Lung (tissue), 12 donors: ENCODE results near the gene MBD2. TPM values are rescaled to one million over a fixed set of nuclear protein-coding genes. Genes with fewer than 3 reads are reported as not detected.

Source experiments
- ATAC-seq: fragments of 200-7000 bp; cut with Tn5 transposase; one replicate; pipeline ENCODE4 v1.9.1; 2020; ENCODE audit warnings: moderate number of reproducible peaks; ENCODE audit not compliant: insufficient read depth, low FRiP score
- DNase-seq, 3 donors: peaks; one replicate each; pipeline ENCODE4 v3.0.0-alpha.2; 2013 to 2017
- H3K27ac ChIP-seq, 2 donors: one replicate each; pipeline ENCODE4 v1.5.1; 2013; ENCODE audit warnings: mild to moderate bottlenecking in 2 of 2, moderate library complexity in 2 of 2, control low read depth in 1 of 2, inconsistent platforms in 1 of 2, low read depth in 1 of 2, low read length in 1 of 2
- H3K27me3 ChIP-seq, 3 donors: one replicate each; pipeline ENCODE4 v1.5.1; 2013; ENCODE audit warnings: low read length in 2 of 3; ENCODE audit not compliant: control insufficient read depth in 3 of 3, insufficient read depth in 3 of 3
- H3K36me3 ChIP-seq, 4 donors: one replicate each; pipeline ENCODE4 v1.5.1; 2013; ENCODE audit warnings: low read length in 4 of 4, mild to moderate bottlenecking in 1 of 4, moderate library complexity in 1 of 4; ENCODE audit not compliant: control insufficient read depth in 4 of 4, insufficient read depth in 4 of 4
- H3K4me1 ChIP-seq, 5 donors: one replicate each; pipeline ENCODE4 v1.5.1; 2013; ENCODE audit warnings: low read length in 5 of 5, mild to moderate bottlenecking in 2 of 5, moderate library complexity in 1 of 5; ENCODE audit not compliant: control insufficient read depth in 5 of 5, insufficient read depth in 5 of 5
- H3K4me3 ChIP-seq: one replicate; pipeline ENCODE4 v1.5.1; 2013; ENCODE audit warnings: mild to moderate bottlenecking, control low read depth, moderate library complexity
- H3K9ac ChIP-seq, 2 donors: one replicate each; pipeline ENCODE4 v1.5.1; 2013; ENCODE audit warnings: low read length in 2 of 2, control low read depth in 1 of 2; ENCODE audit not compliant: insufficient read depth in 1 of 2
- H3K9me3 ChIP-seq, 4 donors: one replicate each; pipeline ENCODE4 v1.5.1; 2013; ENCODE audit warnings: low read length in 3 of 4, mild to moderate bottlenecking in 1 of 4, moderate library complexity in 1 of 4; ENCODE audit not compliant: control insufficient read depth in 4 of 4, insufficient read depth in 3 of 4
- WGBS, 2 donors: extraction: QIAGEN DNeasy Blood & Tissue Kit; methylation state at CpG; one replicate each; pipeline ENCODE4 v1.1.7; 2013; 5-methylcytosine and 5-hydroxymethylcytosine counted together
- polyA plus RNA-seq, 2 donors: library from polyadenylated mRNA; stranded (reverse); fragments of 200-250 nt; gene quantifications; one replicate each; pipeline ENCODE4 v1.2.1, GENCODE V29; 2013
- total RNA-seq, 2 donors: library from RNA; depleted of rRNA in 1 of 2; stranded (reverse); fragments of >200 nt in 1 of 2; gene quantifications; one replicate each; pipeline ENCODE4 v1.2.1, GENCODE V29; 2014 to 2021
- TF ChIP-seq, protein P1 (sequence below): IDR thresholded peaks from 2 replicates; pipeline ENCODE4 v1.5.1; 2012; ENCODE audit warnings: mild to moderate bottlenecking; ENCODE audit errors: control extremely low read depth, extremely low read depth
- donor health status: control.
- donor health status: control.
- donor health status: Bipolar disorder and iron deficiency.
- donor health status: healthy.
- donor health status: DM: yes; HTN: yes; CAD: no.

Gene MBD2
- total and polyA plus RNA-seq, 4 donors = 29.5 to 91.0 (median 36.1) TPM

DNA sequence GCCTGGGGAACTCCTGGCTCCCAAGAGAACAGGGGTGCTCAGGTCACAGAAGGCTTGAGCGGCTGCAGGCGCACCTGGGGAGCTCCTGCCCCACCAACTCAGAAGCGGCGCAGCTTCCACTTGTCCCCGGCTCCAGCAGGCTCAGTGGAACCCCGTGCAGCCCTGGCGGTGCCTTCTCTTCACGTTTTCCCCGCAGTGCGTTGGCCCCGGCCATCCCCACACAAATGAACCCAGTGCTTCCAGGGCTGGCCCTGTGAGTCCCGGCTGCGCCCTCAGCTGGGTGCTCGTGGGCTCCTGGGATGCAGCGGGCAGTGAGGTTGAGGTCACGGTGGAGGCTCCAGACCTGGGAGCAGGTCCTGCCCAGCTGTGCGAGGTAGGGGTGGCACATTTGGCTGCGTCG lies 17.9 kb upstream of the MBD2 start:
- no peaks in the 10 kb centered on the region for H3K36me3 ChIP-seq
- DNase-seq (no peak), ATAC-seq (no peak)
- H3K4me1 ChIP-seq = peaks cover 0 to 6% (median 0%) of the 10 kb centered on the region in 5 donors
- no peak overlapping the region for H3K4me3 ChIP-seq
- H3K9ac ChIP-seq = no peak overlapping the region
- no peaks in the 10 kb centered on the region for H3K27me3 ChIP-seq
- WGBS, 2 donors = 91 to 96% methylated on average over 19 of the region's 19 CpGs
- H3K9me3 ChIP-seq = no peaks in the 10 kb centered on the region
- TF ChIP-seq, protein P1, sequence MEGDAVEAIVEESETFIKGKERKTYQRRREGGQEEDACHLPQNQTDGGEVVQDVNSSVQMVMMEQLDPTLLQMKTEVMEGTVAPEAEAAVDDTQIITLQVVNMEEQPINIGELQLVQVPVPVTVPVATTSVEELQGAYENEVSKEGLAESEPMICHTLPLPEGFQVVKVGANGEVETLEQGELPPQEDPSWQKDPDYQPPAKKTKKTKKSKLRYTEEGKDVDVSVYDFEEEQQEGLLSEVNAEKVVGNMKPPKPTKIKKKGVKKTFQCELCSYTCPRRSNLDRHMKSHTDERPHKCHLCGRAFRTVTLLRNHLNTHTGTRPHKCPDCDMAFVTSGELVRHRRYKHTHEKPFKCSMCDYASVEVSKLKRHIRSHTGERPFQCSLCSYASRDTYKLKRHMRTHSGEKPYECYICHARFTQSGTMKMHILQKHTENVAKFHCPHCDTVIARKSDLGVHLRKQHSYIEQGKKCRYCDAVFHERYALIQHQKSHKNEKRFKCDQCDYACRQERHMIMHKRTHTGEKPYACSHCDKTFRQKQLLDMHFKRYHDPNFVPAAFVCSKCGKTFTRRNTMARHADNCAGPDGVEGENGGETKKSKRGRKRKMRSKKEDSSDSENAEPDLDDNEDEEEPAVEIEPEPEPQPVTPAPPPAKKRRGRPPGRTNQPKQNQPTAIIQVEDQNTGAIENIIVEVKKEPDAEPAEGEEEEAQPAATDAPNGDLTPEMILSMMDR = no peak
- H3K27ac ChIP-seq = no peak overlapping the region

DNA sequence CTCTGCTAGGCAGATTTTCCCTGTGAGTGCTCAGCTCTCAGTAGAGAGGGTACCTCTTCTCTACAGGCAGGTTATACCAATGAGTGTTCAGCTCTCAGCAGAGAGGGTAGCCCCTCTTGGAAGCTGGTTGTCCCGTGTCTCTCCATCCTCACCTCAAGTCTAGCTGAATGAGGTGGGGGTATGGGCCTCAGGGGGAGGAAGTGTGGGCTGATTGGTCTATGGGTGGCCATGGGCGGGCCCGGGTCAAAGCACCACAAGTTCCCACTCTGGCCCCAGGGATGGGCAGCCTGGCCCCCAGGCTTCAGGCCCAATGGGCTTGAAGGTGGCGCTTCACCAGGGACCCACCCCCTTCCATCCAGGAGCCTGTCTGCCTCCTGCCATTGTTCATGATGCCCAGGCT lies 17.0 kb upstream of the MBD2 start:
- Histone ChIP-seq H3K4me1 (no peaks in the 10 kb centered on the region), H3K36me3 (no peaks in the 10 kb centered on the region), H3K27me3 (no peaks in the 10 kb centered on the region), H3K9ac (no peak overlapping the region), H3K27ac (no peak overlapping the region), H3K4me3 (no peak overlapping the region), H3K9me3 (no peaks in the 10 kb centered on the region)
- WGBS, 2 donors = 66 to 69% methylated on average over 4 of the region's 4 CpGs
- TF ChIP-seq, protein P1 = no peak
- DNase-seq (no peak), ATAC-seq (no peak)

DNA sequence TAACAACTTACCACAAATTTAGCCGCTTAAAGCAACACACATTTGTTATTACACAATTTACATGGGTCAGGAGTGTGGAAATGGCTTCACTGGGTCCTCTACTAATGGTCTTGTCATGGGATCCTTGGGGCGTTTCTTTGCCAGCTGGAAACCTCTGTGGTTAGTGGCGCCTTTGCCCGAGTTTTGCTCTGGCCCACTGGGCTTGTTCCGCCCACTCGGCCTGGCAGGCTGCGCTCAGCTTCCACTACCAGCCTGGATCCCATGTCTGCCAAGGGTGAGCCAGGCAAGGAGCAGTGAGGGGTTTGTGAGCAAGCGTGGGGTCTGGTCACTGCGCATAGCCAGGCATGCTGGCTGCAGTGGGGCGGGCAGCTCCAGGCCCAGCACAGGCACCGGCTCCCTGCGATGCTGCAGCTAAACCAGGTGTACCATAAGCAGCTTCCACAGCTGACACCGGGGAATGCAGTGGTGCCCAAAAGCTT lies 16.2 kb upstream of the MBD2 start:
- no peak for DNase-seq
- TF ChIP-seq, protein P1 = no peak

DNA sequence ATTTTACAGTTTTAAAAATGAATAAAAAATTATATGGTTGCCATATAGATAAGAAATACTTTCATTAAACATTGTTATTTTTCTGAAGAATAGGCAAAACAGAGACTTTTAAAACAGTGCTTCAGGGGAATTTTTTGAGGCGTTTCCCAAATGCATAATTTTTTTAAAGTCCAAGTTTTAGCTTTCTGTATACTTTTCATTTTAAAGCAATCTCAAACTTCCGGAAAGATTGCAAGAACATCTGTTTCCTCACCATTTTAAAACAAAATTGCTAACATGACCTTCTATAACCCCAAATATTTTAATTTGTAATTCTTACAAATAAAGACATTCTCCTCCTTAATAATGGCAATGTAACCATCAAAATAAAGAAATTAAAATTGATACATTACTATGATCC lies 15.1 kb upstream of the MBD2 start:
- TF ChIP-seq, protein P1 = no peak
- no peak for DNase-seq
- H3K4me3 ChIP-seq = no peak overlapping the region
- no peaks in the 10 kb centered on the region for H3K4me1 ChIP-seq
- no peak overlapping the region for H3K27ac ChIP-seq
- no peaks in the 10 kb centered on the region for H3K9me3 ChIP-seq
- WGBS, 2 donors = 21 to 45% methylated on average over 2 of the region's 2 CpGs
- peaks cover 0 to 3% (median 0%) of the 10 kb centered on the region in 3 donors for H3K27me3 ChIP-seq
- H3K36me3 ChIP-seq = no peaks in the 10 kb centered on the region
- H3K9ac ChIP-seq = no peak overlapping the region
- ATAC-seq = no peak

More for the DNA sequence above, 16.2 kb upstream of the MBD2 start:
- no peak overlapping the region for H3K27ac ChIP-seq
- no peak overlapping the region for H3K9ac ChIP-seq
- peaks cover 0 to 3% (median 0%) of the 10 kb centered on the region in 3 donors for H3K27me3 ChIP-seq
- H3K4me3 ChIP-seq = no peak overlapping the region
- 58 to 83% methylated on average over 13 of the region's 13 CpGs for WGBS, 2 donors
- no peaks in the 10 kb centered on the region for H3K9me3 ChIP-seq
- H3K4me1 ChIP-seq = no peaks in the 10 kb centered on the region
- no peaks in the 10 kb centered on the region for H3K36me3 ChIP-seq
- no peak for ATAC-seq
